Measurements from ENCODE around the gene TBX1.

The TBX1 gene

DNA sequence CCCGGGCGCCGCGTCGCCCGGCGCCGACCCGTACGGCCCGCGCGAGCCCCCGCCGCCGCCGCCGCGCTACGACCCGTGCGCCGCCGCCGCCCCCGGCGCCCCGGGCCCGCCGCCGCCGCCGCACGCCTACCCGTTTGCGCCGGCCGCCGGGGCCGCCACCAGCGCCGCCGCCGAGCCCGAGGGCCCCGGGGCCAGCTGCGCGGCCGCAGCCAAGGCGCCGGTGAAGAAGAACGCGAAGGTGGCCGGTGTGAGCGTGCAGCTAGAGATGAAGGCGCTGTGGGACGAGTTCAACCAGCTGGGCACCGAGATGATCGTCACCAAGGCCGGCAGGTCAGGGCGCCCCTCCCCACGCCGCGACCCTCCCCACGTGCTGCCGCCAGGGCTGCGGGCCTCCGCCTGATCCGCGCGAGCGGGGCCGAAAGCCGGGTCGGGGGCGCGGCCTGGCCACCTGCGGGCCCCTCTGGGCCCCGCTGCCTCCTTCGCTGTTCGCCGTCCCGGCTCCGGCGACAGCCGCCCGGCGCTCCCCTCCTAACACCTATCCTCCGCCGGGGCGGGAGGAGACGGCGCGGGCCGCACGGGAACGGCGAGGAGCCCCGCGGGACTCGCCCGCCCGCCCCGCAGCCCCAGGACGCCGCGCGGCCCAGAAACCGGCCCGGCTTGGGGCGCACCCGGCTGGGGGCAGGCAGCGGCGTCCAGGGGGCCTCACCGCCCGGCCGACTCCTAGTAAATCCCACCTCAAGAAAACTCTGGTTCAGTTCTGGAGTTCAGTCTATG lies 560 bp downstream of the TBX1 start:
- H3K4me2 ChIP-seq, result no peak overlapping the region
- peaks cover 8% of the 10 kb centered on the region for H3K4me1 ChIP-seq (ENCODE audit: low read depth, poor library complexity, severe bottlenecking)
- no peak overlapping the region for H2AFZ ChIP-seq (ENCODE audit: low read depth)
- H3K27ac ChIP-seq, result no peak overlapping the region
- no peak overlapping the region for H3K9ac ChIP-seq
- H3K27me3 ChIP-seq (ENCODE audit: insufficient read depth, low read depth), result peaks cover 19% of the 10 kb centered on the region; the same call in 1 of the 2 replicates
- H3K79me2 ChIP-seq (ENCODE audit: insufficient read depth, low read depth), result no peaks in the 10 kb centered on the region
- H4K20me1 ChIP-seq (ENCODE audit: insufficient read depth), result no peaks in the 10 kb centered on the region
- H3K4me3 ChIP-seq (IDR thresholded peaks at IDR 0.05; ENCODE audit: insufficient read depth, low read depth, low read length), result no peak overlapping the region
- H3K36me3 ChIP-seq (ENCODE audit: insufficient read depth), result no peaks in the 10 kb centered on the region
- TF ChIP-seq, protein P1, sequence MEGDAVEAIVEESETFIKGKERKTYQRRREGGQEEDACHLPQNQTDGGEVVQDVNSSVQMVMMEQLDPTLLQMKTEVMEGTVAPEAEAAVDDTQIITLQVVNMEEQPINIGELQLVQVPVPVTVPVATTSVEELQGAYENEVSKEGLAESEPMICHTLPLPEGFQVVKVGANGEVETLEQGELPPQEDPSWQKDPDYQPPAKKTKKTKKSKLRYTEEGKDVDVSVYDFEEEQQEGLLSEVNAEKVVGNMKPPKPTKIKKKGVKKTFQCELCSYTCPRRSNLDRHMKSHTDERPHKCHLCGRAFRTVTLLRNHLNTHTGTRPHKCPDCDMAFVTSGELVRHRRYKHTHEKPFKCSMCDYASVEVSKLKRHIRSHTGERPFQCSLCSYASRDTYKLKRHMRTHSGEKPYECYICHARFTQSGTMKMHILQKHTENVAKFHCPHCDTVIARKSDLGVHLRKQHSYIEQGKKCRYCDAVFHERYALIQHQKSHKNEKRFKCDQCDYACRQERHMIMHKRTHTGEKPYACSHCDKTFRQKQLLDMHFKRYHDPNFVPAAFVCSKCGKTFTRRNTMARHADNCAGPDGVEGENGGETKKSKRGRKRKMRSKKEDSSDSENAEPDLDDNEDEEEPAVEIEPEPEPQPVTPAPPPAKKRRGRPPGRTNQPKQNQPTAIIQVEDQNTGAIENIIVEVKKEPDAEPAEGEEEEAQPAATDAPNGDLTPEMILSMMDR (conservative IDR thresholded peaks at IDR 0.05; ENCODE audit: low read depth, low read length), result no peak

DNA sequence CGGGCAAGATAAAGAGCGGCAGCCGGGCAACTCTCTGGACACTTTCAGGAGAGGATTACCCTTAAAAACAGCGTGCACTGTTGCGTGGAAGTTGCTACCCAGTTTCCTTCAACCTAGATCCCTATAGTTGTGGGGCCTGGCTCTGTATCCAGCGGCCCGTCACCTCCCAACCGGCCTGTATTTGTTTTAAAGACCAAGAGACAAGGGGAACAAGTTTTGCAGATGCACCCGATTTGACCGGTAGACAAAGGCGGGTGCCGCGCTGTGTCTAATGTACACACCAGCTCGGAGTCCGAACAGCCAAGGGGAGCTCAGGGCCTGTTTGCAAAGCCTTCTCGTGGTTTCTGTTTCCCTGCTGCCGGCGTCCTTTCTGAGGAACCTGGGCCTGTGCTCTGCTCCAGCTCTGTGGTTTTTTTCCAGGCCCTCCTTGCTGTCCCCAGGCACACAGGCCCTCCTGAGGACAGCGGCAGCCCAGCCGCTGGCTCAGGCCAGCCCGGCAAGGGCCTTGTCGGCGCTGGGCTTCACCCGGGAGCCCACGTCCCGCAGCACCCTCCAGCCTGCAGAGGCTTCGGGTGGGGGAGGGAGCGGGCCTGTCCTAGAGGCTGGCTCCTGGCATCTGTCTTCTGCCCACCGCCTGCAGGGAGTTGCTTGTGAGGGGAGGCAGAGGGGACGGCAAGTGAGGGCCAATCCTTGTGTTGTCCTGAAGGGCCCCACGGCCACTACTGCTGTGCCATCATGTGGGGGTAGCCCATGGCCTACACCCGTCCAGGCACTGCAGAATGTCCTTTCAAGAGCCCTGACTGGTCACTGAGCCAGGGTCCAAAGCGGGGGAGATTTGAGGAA lies 1.4 kb downstream of the TBX1 start:
- no peaks in the 10 kb centered on the region for H3K79me2 ChIP-seq (ENCODE audit: insufficient read depth, low read depth)
- no peak overlapping the region for H3K9ac ChIP-seq
- H3K36me3 ChIP-seq (ENCODE audit: insufficient read depth), result no peaks in the 10 kb centered on the region
- no peaks in the 10 kb centered on the region for H4K20me1 ChIP-seq (ENCODE audit: insufficient read depth)
- H3K4me1 ChIP-seq (ENCODE audit: low read depth, poor library complexity, severe bottlenecking), result peaks cover 7% of the 10 kb centered on the region
- no peak overlapping the region for H3K4me3 ChIP-seq (IDR thresholded peaks at IDR 0.05; ENCODE audit: insufficient read depth, low read depth, low read length)
- peaks cover 18% of the 10 kb centered on the region; the same call in 1 of the 2 replicates for H3K27me3 ChIP-seq (ENCODE audit: insufficient read depth, low read depth)
- H3K27ac ChIP-seq, result no peak overlapping the region
- TF ChIP-seq, protein P1 (conservative IDR thresholded peaks at IDR 0.05; ENCODE audit: low read depth, low read length), result no peak
- no peak overlapping the region for H2AFZ ChIP-seq (ENCODE audit: low read depth)
- no peak overlapping the region for H3K4me2 ChIP-seq

DNA sequence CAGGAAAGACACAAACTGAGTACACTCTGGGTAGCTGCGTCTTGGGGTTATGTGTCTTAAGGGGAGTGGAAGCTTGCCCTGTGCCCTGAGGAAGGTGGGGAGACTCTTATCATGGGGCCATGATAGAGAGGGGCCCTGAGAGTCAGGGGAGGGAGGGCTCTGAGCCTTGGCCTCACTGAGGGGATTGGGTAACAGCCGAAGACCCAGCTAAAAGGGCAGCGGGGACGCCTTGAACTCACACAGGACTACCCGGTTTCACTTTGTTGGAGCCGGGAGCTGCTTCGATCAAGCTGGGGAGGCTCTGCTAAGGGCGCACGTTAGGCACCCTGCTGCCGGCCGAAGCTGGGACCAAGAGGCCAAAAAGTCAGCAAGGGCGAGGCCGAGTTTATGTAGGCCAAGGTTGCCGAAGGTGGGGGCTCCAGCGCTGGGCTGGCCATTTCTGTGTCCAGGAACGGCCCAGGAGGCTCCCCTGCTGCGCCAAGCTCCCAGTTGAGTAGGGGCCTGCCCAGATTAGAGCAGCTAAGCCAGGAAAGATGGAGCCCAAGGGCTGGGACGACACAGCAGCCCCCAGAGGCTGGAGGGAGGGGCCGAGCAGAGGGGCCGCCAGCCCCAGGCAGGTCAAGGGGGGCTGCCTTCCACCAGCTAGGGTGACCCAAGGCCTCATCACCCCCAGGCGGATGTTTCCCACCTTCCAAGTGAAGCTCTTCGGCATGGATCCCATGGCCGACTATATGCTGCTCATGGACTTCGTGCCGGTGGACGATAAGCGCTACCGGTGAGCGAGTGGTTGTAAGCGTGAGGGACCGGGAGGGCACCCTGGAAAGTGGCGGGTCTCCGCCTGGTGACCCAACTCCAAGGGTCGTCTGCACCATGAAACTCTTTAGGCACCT lies 2.2 kb downstream of the TBX1 start:
- Histone ChIP-seq H3K27ac (no peak overlapping the region), H3K4me3 (IDR thresholded peaks at IDR 0.05; ENCODE audit: insufficient read depth, low read depth, low read length) (no peak overlapping the region)

More for the DNA sequence above, 2.2 kb downstream of the TBX1 start:
- Histone ChIP-seq H4K20me1 (ENCODE audit: insufficient read depth) (no peaks in the 10 kb centered on the region), H3K79me2 (ENCODE audit: insufficient read depth, low read depth) (no peaks in the 10 kb centered on the region), H3K4me2 (no peak overlapping the region), H2AFZ (ENCODE audit: low read depth) (no peak overlapping the region), H3K27me3 (ENCODE audit: insufficient read depth, low read depth) (peaks cover 27% of the 10 kb centered on the region; the same call in 1 of the 2 replicates), H3K4me1 (ENCODE audit: low read depth, poor library complexity, severe bottlenecking) (no peaks in the 10 kb centered on the region), H3K36me3 (ENCODE audit: insufficient read depth) (no peaks in the 10 kb centered on the region), H3K9ac (no peak overlapping the region)
- TF ChIP-seq, protein P1 (conservative IDR thresholded peaks at IDR 0.05; ENCODE audit: low read depth, low read length), result no peak
